IPS-20b (cell line): ENCODE results near the gene SUSD3.
A peak's percentile ranks its signal among the peaks of the same experiment; 100 is the strongest.
"Not testable (repeated sequence)": the region's sequence is repeated elsewhere in the genome, so short reads cannot be mapped to it uniquely, and the experiment has no call there.

ENCODE experiments used
- H3K27ac ChIP-seq: one replicate; pipeline ENCODE4 v1.5.1; 2013; ENCODE audit warnings: low read length
- H3K27me3 ChIP-seq: 2 replicates; pipeline ENCODE4 v1.6.1; 2013; ENCODE audit warnings: mild to moderate bottlenecking, low read length, inconsistent platforms; ENCODE audit not compliant: insufficient read depth
- H3K36me3 ChIP-seq: 2 replicates; pipeline ENCODE4 v1.6.1; 2013; ENCODE audit warnings: low read depth, mild to moderate bottlenecking, inconsistent platforms, low read length, moderate library complexity; ENCODE audit not compliant: insufficient read depth
- H3K4me1 ChIP-seq: 2 replicates; pipeline ENCODE4 v1.6.1; 2013; ENCODE audit warnings: mild to moderate bottlenecking, control low read depth, inconsistent platforms, low read length, moderate library complexity; ENCODE audit not compliant: insufficient read depth
- H3K4me3 ChIP-seq: 2 replicates; pipeline ENCODE4 v1.5.1; 2013; ENCODE audit warnings: mild to moderate bottlenecking, low read length, inconsistent platforms
- H3K9ac ChIP-seq: 2 replicates; pipeline ENCODE4 v1.6.1; 2013; ENCODE audit warnings: low read depth, mild to moderate bottlenecking, inconsistent platforms, low read length, moderate library complexity
- H3K9me3 ChIP-seq: 2 replicates; pipeline ENCODE4 v1.6.1; 2013; ENCODE audit warnings: mild to moderate bottlenecking, low read depth, low read length, inconsistent platforms; ENCODE audit not compliant: insufficient read depth

SUSD3 gene

GRCh38 chr9:93058355-93059010 is at the start of gene SUSD3:
Gene SUSD3 (plus strand): TSS chr9:93058701. CDS start chr9:93058743, 42 bp downstream.
- H3K9ac ChIP-seq, result peak within 1 kb of the TSS; percentile 41; the same call in 1 of the 2 replicates
- H3K27me3 ChIP-seq, result peaks cover 11% of the 10 kb centered on the region
- H3K27ac ChIP-seq, result no peak within 1 kb of the TSS
- H3K36me3 ChIP-seq, result no peaks in the 10 kb centered on the region
- peak within 1 kb of the TSS; percentile 59; the same call in 1 of the 2 replicates for H3K4me3 ChIP-seq
- H3K9me3 ChIP-seq, result no peaks in the 10 kb centered on the region
- peaks cover 17% of the 10 kb centered on the region; the same call in 1 of the 2 replicates for H3K4me1 ChIP-seq

- H3K9ac ChIP-seq, result no peak overlapping the region
- no peak overlapping the region for H3K27ac ChIP-seq
- H3K27me3 ChIP-seq, result no peaks in the 10 kb centered on the region
- no peaks in the 10 kb centered on the region for H3K9me3 ChIP-seq
- no peak overlapping the region for H3K4me3 ChIP-seq
- no peaks in the 10 kb centered on the region for H3K36me3 ChIP-seq
- peaks cover 3% of the 10 kb centered on the region; the same call in 1 of the 2 replicates for H3K4me1 ChIP-seq
These were observed 49.0 kb upstream of the SUSD3 start for GRCh38 chr9:93009337-93010015.

GRCh38 chr9:93010056-93010455 is 48.4 kb upstream of the SUSD3 start:
- H3K4me3 ChIP-seq, result no peak overlapping the region
- H3K27me3 ChIP-seq, result no peaks in the 10 kb centered on the region
- H3K27ac ChIP-seq, result no peak overlapping the region
- no peaks in the 10 kb centered on the region for H3K9me3 ChIP-seq
- peaks cover 3% of the 10 kb centered on the region; the same call in 1 of the 2 replicates for H3K4me1 ChIP-seq
- no peak overlapping the region for H3K9ac ChIP-seq
- no peaks in the 10 kb centered on the region for H3K36me3 ChIP-seq

GRCh38 chr9:93010704-93011103 is 47.8 kb upstream of the SUSD3 start:
- H3K36me3 ChIP-seq, result no peaks in the 10 kb centered on the region
- no peak overlapping the region for H3K27ac ChIP-seq
- H3K9ac ChIP-seq, result no peak overlapping the region

GRCh38 chr9:93011114-93011513 is 47.4 kb upstream of the SUSD3 start:
- Histone ChIP-seq H3K36me3 (no peaks in the 10 kb centered on the region), H3K27me3 (no peaks in the 10 kb centered on the region), H3K27ac (no peak overlapping the region), H3K4me1 (peaks cover 3% of the 10 kb centered on the region; the same call in 1 of the 2 replicates), H3K9me3 (no peaks in the 10 kb centered on the region), H3K4me3 (no peak overlapping the region), H3K9ac (no peak overlapping the region)

More at GRCh38 chr9:93010704-93011103, 47.8 kb upstream of the SUSD3 start:
- Histone ChIP-seq H3K4me1 (peaks cover 3% of the 10 kb centered on the region; the same call in 1 of the 2 replicates), H3K27me3 (no peaks in the 10 kb centered on the region), H3K4me3 (no peak overlapping the region), H3K9me3 (no peaks in the 10 kb centered on the region)

- Histone ChIP-seq H3K4me1 (peaks cover 7% of the 10 kb centered on the region; the same call in 1 of the 2 replicates), H3K27me3 (no peaks in the 10 kb centered on the region), H3K9me3 (no peaks in the 10 kb centered on the region), H3K36me3 (no peaks in the 10 kb centered on the region), H3K9ac (no peak overlapping the region), H3K27ac (no peak overlapping the region), H3K4me3 (no peak overlapping the region)
These were observed 45.3 kb upstream of the SUSD3 start for GRCh38 chr9:93012963-93013855.

GRCh38 chr9:93013856-93014582 is 44.5 kb upstream of the SUSD3 start:
- Histone ChIP-seq H3K36me3 (no peaks in the 10 kb centered on the region), H3K9ac (no peak overlapping the region), H3K27ac (no peak overlapping the region), H3K27me3 (no peaks in the 10 kb centered on the region), H3K4me3 (no peak overlapping the region), H3K9me3 (no peaks in the 10 kb centered on the region), H3K4me1 (peaks cover 8% of the 10 kb centered on the region; the same call in 1 of the 2 replicates)

- H3K4me1 ChIP-seq, H3K27ac ChIP-seq, H3K36me3 ChIP-seq, H3K4me3 ChIP-seq, H3K27me3 ChIP-seq, H3K9ac ChIP-seq, H3K9me3 ChIP-seq: not testable (repeated sequence)
These were observed 43.3 kb upstream of the SUSD3 start for GRCh38 chr9:93015190-93015589.

- H3K4me1 ChIP-seq, result peaks cover 8% of the 10 kb centered on the region; the same call in 1 of the 2 replicates
- no peaks in the 10 kb centered on the region for H3K27me3 ChIP-seq
- H3K36me3 ChIP-seq, result no peaks in the 10 kb centered on the region
- H3K9ac ChIP-seq, result no peak overlapping the region
- H3K27ac ChIP-seq, result no peak overlapping the region
- no peak overlapping the region for H3K4me3 ChIP-seq
- no peaks in the 10 kb centered on the region for H3K9me3 ChIP-seq
These were observed 40.9 kb upstream of the SUSD3 start for GRCh38 chr9:93017621-93018020.

GRCh38 chr9:93020151-93020550 is 38.4 kb upstream of the SUSD3 start:
- no peak overlapping the region for H3K27ac ChIP-seq
- no peak overlapping the region for H3K9ac ChIP-seq
- no peaks in the 10 kb centered on the region for H3K9me3 ChIP-seq
- H3K4me3 ChIP-seq, result no peak overlapping the region
- no peaks in the 10 kb centered on the region for H3K36me3 ChIP-seq
- H3K27me3 ChIP-seq, result no peaks in the 10 kb centered on the region
- H3K4me1 ChIP-seq, result peaks cover 5% of the 10 kb centered on the region; the same call in 1 of the 2 replicates
